NCI-H1105 treated with DMSO at 0.1 percent for 48 hours (cell line): ENCODE data around the gene DAZAP1.
"Not testable (repeated sequence)": the region's sequence is repeated elsewhere in the genome, so short reads cannot be mapped to it uniquely, and the experiment has no call there.

ENCODE experiments used
- DNase-seq: peaks from one replicate; lab custom pipeline; 2025; lab: John Stamatoyannopoulos, UW

Gene DAZAP1

DNA sequence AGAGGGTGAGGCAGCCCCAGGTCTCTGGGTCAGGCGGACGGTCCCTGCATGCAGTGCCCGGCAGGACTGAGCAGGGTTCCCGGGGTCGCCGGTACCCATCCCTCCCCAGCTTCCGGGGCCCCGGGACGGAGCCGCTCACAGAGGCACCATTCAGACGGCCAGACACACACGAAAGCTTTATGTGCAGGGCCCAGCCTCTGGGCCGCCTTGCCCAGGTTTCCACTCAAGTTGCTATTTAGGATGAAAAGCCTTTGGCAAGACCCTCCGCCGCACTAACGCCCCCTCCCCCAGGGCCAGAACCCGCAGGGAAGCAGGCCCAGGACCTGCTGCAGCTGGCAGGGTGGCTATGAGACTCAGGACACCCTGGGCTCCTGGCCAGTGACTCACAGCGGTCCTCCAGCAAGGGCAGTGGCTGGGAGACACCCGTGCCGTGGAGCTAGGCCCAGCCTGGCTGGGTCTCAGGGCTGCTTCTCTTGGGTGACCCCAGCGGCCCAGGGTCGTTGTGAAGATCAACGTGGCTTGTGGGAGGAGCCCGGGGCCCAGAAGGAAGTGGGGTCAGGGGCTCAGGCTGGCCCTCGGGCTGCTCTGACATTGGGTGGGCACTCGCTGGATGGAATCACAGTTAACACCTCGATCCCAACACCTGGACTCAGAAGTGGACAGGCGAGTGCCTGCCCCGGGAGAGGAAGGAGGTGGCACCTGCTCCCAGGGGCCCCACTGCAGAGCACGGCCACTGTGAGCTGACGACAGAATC, 66.8 kb downstream of the DAZAP1 start:
- no peak for DNase-seq

DNA sequence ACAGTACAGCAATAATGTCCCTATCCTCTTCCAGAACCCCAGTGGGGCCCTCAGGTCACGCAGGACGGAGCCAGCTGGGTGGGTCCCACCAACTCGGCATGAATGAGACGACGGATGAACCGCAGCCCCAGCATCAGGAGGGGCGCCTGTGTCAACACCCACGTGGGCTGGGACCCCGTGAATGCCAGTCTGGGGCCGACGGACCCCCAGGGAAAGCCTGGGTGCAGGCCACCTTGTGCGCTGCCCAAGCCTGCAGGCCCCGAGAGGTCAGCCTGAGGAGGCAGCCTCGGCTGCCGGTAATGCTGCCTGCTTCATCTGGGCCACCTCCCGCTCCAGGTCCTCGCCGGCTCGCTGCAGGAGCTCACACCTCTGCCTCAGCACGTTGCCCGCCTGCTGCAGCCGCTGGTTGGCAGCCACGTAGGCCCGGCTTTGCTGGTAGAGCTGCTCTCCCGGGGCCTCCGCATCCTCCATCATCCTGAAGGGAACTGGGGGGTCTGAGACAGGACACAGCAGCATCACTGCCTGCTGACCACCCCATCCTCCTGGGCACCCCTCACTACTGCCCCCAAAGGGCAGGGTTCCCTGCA, 67.5 kb downstream of the DAZAP1 start:
- no peak for DNase-seq

GRCh38 chr19:1475751-1476437, 68.5 kb downstream of the DAZAP1 start:
- DNase-seq: no peak

GRCh38 chr19:1477056-1477455, 69.7 kb downstream of the DAZAP1 start:
- not testable (repeated sequence) for DNase-seq

DNA sequence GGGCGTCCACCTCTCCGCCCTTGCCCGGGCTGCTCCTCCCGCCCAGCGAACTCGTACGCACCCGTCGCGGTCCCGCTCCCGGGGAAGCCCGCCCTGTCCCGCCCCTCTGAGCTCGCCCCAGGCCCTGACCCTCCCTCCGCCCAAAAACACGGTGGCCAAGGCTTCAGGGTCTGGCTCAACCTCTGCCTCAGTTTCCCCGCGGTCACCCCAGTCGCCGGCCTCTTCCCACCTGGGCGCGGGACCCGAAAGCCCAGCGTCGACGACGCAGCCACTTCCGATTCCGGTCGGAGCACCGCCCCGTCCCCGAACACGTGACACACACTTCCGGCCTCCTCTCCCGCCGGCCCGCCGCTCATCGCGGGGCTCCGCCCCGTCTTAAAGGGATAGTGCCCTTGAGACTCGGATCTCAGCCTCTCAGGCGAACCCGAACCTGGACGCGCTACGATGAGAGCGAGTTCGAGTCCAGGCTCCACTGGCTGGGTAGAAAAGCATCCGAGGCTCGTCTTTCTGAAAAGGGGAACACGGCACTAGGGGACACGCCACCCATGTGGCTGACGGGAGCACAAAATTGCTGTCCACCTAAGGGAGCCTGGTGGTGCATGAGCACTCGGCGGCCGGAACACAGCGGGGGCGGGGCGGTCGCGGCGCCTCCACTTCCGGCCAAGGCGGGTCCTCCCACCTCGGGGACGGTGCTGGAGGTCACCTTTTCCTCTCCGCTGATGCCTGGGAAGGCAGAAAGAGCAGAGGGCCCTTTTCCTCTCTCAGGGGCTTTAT, 71.7 kb downstream of the DAZAP1 start, which contains the start of gene C19orf25:
Gene C19orf25 (minus strand): TSS at position 282 of the 774 bp plus-strand sequence. CDS start 312 bp downstream, outside the sequence.
- peak; percentile 92 for DNase-seq

GRCh38 chr19:1481224-1481892, 74.0 kb downstream of the DAZAP1 start:
- no peak for DNase-seq

DNA sequence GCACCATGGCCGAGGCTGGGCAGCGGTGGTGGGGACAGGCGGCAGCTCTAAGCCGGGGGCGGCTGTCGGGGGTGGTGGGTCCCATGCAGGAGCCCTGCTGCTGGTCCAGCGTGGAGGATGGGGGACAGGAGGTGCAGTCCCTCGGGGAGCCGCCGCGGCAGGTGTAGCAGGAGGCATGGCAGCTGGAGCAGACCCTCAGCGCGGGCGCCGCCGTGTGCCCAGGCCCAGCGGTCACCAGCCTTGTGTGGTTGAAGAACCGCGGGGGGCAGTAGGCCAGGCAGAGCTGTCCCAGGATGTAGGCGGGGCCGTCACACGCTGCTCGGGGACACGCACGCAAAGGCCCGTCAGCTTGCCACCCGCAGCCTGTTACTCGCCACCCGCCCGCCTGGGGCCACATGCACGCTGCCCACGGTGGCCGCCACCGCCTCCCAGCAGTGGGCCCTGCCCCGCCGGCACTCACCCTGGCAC, 74.5 kb downstream of the DAZAP1 start:
- no peak for DNase-seq

DNA sequence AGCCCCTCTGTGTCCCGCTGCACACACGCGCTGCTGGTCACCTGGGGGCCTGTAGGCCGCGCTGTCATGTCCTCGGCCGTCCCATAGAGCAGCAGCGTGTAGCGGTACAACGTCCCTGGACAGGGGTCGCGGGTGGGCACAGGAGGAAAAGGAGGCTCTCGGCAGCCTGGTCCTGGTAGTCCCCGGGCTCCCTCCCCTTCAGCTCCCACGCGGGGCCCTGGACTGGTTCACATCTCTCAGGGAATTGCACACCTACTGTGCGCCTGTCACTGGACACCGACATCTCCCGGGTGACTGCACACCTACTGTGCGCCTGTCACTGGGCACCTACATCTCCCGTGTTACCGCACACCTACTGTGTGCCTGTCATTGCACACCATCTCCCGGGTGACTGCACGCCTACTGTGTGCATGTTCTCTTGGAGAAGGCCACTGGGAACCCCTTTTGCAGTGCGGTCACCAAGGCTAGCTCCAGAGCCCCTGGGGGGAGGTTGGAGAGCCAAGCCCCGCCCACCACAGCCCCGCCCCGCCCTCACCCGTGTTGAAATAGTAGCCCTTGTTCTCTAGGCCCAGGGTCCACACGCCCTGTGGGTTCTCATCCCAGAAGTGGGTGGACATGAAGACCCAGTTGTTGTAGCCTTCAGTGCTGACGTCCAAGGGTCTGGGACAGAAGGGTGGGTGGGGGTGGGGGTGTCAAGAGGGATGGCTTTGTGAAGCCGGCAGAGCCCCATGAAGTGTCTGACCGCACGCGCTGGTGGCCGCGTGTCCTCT, 75.2 kb downstream of the DAZAP1 start:
- no peak for DNase-seq

GRCh38 chr19:1483131-1483978, 76.0 kb downstream of the DAZAP1 start:
- no peak for DNase-seq

- DNase-seq: no peak
Measured at GRCh38 chr19:1483979-1484428, 76.6 kb downstream of the DAZAP1 start.
